HepG2 (cell line): ENCODE data around the gene DNAJB11. TPM values are rescaled to one million over a fixed set of nuclear protein-coding genes. Genes with fewer than 3 reads are reported as not detected.

Experiments used
- ISL2 ChIP-seq: sonication (generic); formaldehyde crosslinking; IDR thresholded peaks from 2 replicates; pipeline ENCODE4 v1.5.0; 2020; ENCODE audit warnings: missing genetic modification reagents
- KLF12 ChIP-seq: sonication (generic); formaldehyde crosslinking; IDR thresholded peaks from 2 replicates; pipeline ENCODE4 v1.4.0; 2020; ENCODE audit warnings: missing genetic modification reagents, borderline replicate concordance
- MEIS1 ChIP-seq: sonication (generic); formaldehyde crosslinking; IDR thresholded peaks from 2 replicates; pipeline ENCODE4 v1.9.0; 2021; ENCODE audit warnings: mild to moderate bottlenecking, missing genetic modification reagents, moderate library complexity, borderline replicate concordance
- MTF2 ChIP-seq: sonication (generic); formaldehyde crosslinking; IDR thresholded peaks from 2 replicates; pipeline ENCODE4 v1.5.0; 2020; ENCODE audit warnings: missing genetic modification reagents, borderline replicate concordance
- NPAS2 ChIP-seq: sonication (generic); formaldehyde crosslinking; IDR thresholded peaks from 2 replicates; pipeline ENCODE4 v1.8.0; 2022; ENCODE audit warnings: mild to moderate bottlenecking, missing genetic modification reagents, borderline replicate concordance
- ONECUT2 ChIP-seq: sonication (generic); formaldehyde crosslinking; IDR thresholded peaks from 2 replicates; pipeline ENCODE4 v1.4.0; 2020; ENCODE audit warnings: missing genetic modification reagents
- PHF5A ChIP-seq: IDR thresholded peaks from one replicate; pipeline ENCODE4 v1.6.1; 2018; ENCODE audit warnings: low read depth, missing genetic modification reagents; ENCODE audit not compliant: unreplicated experiment
- PRMT3 ChIP-seq: sonication (generic); formaldehyde crosslinking; IDR thresholded peaks from 2 replicates; pipeline ENCODE4 v1.8.1; 2022; ENCODE audit warnings: low read depth, mild to moderate bottlenecking, moderate library complexity, missing genetic modification reagents, borderline replicate concordance
- RCOR2 ChIP-seq: IDR thresholded peaks from 2 replicates; pipeline ENCODE4 v1.6.1; 2016; ENCODE audit warnings: missing biosample characterization, missing genetic modification reagents
- ZFP36 ChIP-seq: fragments of 150-350 bp; IDR thresholded peaks from 2 replicates; pipeline ENCODE4 v1.6.1; 2018; ENCODE audit warnings: borderline replicate concordance, low read length, low read depth; ENCODE audit not compliant: partially characterized antibody
- ZNF225 ChIP-seq: sonication (generic); formaldehyde crosslinking; IDR thresholded peaks from 2 replicates; pipeline ENCODE4 v1.4.0; 2020; ENCODE audit warnings: mild to moderate bottlenecking, missing genetic modification reagents
- ZNF253 ChIP-seq: sonication (generic); formaldehyde crosslinking; IDR thresholded peaks from 2 replicates; pipeline ENCODE4 v1.8.0; 2022; ENCODE audit warnings: mild to moderate bottlenecking, missing genetic modification reagents, borderline replicate concordance
- ZNF335 ChIP-seq: sonication (generic); formaldehyde crosslinking; IDR thresholded peaks from 2 replicates; pipeline ENCODE4 v1.4.0; 2020; ENCODE audit warnings: missing genetic modification reagents
- ZNF44 ChIP-seq: sonication (generic); formaldehyde crosslinking; IDR thresholded peaks from 2 replicates; pipeline ENCODE4 v1.5.1; 2020; ENCODE audit warnings: mild to moderate bottlenecking, missing genetic modification reagents
- ZNF446 ChIP-seq: sonication (generic); formaldehyde crosslinking; IDR thresholded peaks from 2 replicates; pipeline ENCODE4 v1.5.0; 2020; ENCODE audit warnings: mild to moderate bottlenecking, missing genetic modification reagents
- ZNF543 ChIP-seq: sonication (generic); formaldehyde crosslinking; IDR thresholded peaks from 2 replicates; pipeline ENCODE4 v1.4.0; 2020; ENCODE audit warnings: mild to moderate bottlenecking, missing genetic modification reagents
- ZNF652 ChIP-seq: IDR thresholded peaks from 2 replicates; pipeline ENCODE4 v1.6.1; 2016; ENCODE audit warnings: low read depth, borderline replicate concordance
- ZSCAN20 ChIP-seq: sonication (generic); formaldehyde crosslinking; IDR thresholded peaks from 2 replicates; pipeline ENCODE4 v1.4.0; 2020; ENCODE audit warnings: missing genetic modification reagents, mild to moderate bottlenecking, borderline replicate concordance
- polyA plus RNA-seq, 8 experiments: library from polyadenylated mRNA; depleted of rRNA in 3 of 8; stranded (reverse) in 7 of 8; unstranded in 1 of 8; fragments of >200 nt; fragmentation: Illumina TruSeq in 4 of 8; extraction: Trizol in 4 of 8; gene quantifications; 2 replicates each; pipeline versions ENCODE4 v1.2.1 to v1.2.3, GENCODE V29; 2011 to 2016; ENCODE audit warnings: low read depth in 4 of 8, missing spikeins in 1 of 8, mixed read lengths in 1 of 8; ENCODE audit not compliant: insufficient read depth in 1 of 8
- total RNA-seq, 5 experiments: library from RNA; depleted of rRNA; stranded (reverse); fragments of >200 nt; fragmentation: Illumina TruSeq; extraction: Trizol; gene quantifications; 2 replicates each; pipeline ENCODE4 v1.2.3, GENCODE V29; 2016; ENCODE audit warnings: low read depth in 1 of 5
- TF ChIP-seq, protein P1 (sequence below): sonication (generic); formaldehyde crosslinking; IDR thresholded peaks from 2 replicates; pipeline ENCODE4 v1.4.0; 2020; ENCODE audit warnings: missing genetic modification reagents; ENCODE audit errors: not compliant biosample characterization
- TF ChIP-seq, protein P2 (sequence below): IDR thresholded peaks from 2 replicates; pipeline ENCODE4 v1.6.1; 2016; ENCODE audit warnings: mild to moderate bottlenecking, missing biosample characterization, missing genetic modification reagents
- TF ChIP-seq, protein P3 (sequence below): sonication (generic); IDR thresholded peaks from 2 replicates; pipeline ENCODE4 v1.6.1; 2016; ENCODE audit warnings: low read depth, borderline replicate concordance
- TF ChIP-seq, protein P4 (sequence below): sonication (generic); formaldehyde crosslinking; IDR thresholded peaks from 2 replicates; pipeline ENCODE4 v1.4.0; 2020; ENCODE audit warnings: missing genetic modification reagents, borderline replicate concordance
- TF ChIP-seq, protein P5 (sequence below), 2 experiments: fragments of 450-650 bp in 1 of 2; sonication (generic) in 1 of 2; formaldehyde crosslinking; IDR thresholded peaks; 2 replicates each; pipeline versions ENCODE4 v1.5.0 to v1.8.0; 2020 to 2022; ENCODE audit warnings: mild to moderate bottlenecking in 1 of 2, missing genetic modification reagents in 1 of 2

Gene DNAJB11
- total and polyA plus RNA-seq, 2 of the 13 experiments (the other 11 are each of a cell fraction or from before 2014, with no cell fraction given): 41.0 to 132 TPM

DNA sequence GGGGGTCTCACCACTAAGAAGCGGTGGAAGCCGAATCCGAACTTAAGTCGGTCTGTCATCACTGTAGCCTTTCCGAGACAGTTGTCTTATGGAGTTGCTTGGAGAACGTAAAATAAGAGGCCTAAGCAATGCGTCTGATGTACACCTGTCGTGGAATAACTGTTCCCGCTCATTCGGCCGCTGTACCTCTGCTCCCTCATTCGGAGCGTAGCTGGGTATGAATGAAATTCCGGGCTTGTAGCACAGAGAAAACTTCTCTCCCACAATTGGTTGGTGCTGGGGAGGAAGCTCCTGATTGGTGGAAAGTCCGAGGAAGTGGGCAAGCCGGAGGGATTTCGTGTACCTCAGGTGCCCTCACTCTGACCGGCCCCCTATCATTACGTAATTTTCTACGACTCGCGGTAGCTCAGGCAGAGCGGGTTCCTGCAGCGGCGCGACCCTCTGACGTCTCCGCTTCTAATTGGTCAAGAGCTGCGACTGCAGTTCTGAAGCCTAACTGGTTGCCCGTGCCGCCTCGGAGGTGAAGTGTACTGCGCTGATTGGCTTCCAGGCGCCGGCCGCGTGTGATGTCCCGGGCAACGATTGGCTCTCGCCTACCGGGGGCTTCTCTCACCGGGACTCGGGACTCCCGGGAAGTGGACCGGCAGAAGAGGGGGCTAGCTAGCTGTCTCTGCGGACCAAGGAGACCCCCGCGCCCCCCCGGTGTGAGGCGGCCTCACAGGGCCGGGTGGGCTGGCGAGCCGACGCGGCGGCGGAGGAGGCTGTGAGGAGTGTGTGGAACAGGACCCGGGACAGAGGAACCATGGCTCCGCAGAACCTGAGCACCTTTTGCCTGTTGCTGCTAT, at the start of gene DNAJB11 (continued):
- TF ChIP-seq ZNF253 (CRISPR knock-in tag): no peak
- TF ChIP-seq, protein P1, sequence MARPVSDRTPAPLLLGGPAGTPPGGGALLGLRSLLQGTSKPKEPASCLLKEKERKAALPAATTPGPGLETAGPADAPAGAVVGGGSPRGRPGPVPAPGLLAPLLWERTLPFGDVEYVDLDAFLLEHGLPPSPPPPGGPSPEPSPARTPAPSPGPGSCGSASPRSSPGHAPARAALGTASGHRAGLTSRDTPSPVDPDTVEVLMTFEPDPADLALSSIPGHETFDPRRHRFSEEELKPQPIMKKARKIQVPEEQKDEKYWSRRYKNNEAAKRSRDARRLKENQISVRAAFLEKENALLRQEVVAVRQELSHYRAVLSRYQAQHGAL (CRISPR knock-in tag): no peak
- TF ChIP-seq MEIS1: 0 out of 2 replicates have a peak, but pooled peaks have one; percentile 25
- TF ChIP-seq ZFP36: no peak
- TF ChIP-seq ZNF225 (CRISPR knock-in tag): no peak
- TF ChIP-seq ZSCAN20 (CRISPR knock-in tag): no peak
- no peak for TF ChIP-seq MTF2 (CRISPR knock-in tag)
- TF ChIP-seq, protein P2, sequence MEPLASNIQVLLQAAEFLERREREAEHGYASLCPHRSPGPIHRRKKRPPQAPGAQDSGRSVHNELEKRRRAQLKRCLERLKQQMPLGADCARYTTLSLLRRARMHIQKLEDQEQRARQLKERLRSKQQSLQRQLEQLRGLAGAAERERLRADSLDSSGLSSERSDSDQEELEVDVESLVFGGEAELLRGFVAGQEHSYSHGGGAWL (CRISPR knock-in tag): peak; percentile 58; the same call in 1 of the 2 replicates
- 0 out of 2 replicates have a peak, but pooled peaks have one; percentile 43 for TF ChIP-seq KLF12 (CRISPR knock-in tag)
- TF ChIP-seq ZNF652 (CRISPR knock-in tag): no peak
- TF ChIP-seq ZNF446: no peak
- TF ChIP-seq ZNF543 (CRISPR knock-in tag): 0 out of 2 replicates have a peak, but pooled peaks have one; percentile 30
- TF ChIP-seq, protein P3, sequence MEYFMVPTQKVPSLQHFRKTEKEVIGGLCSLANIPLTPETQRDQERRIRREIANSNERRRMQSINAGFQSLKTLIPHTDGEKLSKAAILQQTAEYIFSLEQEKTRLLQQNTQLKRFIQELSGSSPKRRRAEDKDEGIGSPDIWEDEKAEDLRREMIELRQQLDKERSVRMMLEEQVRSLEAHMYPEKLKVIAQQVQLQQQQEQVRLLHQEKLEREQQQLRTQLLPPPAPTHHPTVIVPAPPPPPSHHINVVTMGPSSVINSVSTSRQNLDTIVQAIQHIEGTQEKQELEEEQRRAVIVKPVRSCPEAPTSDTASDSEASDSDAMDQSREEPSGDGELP: peak; percentile 24; the same call in 1 of the 2 replicates
- TF ChIP-seq ONECUT2 (CRISPR knock-in tag): no peak
- no peak for TF ChIP-seq ZNF44
- no peak for TF ChIP-seq NPAS2
- no peak for TF ChIP-seq PRMT3 (CRISPR knock-in tag)
- TF ChIP-seq PHF5A: no peak
- TF ChIP-seq, protein P4, sequence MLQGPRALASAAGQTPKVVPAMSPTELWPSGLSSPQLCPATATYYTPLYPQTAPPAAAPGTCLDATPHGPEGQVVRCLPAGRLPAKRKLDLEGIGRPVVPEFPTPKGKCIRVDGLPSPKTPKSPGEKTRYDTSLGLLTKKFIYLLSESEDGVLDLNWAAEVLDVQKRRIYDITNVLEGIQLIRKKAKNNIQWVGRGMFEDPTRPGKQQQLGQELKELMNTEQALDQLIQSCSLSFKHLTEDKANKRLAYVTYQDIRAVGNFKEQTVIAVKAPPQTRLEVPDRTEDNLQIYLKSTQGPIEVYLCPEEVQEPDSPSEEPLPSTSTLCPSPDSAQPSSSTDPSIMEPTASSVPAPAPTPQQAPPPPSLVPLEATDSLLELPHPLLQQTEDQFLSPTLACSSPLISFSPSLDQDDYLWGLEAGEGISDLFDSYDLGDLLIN (CRISPR knock-in tag): no peak
- peak; percentile 70 for TF ChIP-seq ZNF335 (CRISPR knock-in tag)
- no peak for TF ChIP-seq ISL2 (CRISPR knock-in tag)
- 0 out of 2 replicates have a peak, but pooled peaks have one; percentile 52 for TF ChIP-seq RCOR2 (CRISPR knock-in tag)
- TF ChIP-seq, protein P5, sequence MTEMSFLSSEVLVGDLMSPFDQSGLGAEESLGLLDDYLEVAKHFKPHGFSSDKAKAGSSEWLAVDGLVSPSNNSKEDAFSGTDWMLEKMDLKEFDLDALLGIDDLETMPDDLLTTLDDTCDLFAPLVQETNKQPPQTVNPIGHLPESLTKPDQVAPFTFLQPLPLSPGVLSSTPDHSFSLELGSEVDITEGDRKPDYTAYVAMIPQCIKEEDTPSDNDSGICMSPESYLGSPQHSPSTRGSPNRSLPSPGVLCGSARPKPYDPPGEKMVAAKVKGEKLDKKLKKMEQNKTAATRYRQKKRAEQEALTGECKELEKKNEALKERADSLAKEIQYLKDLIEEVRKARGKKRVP (CRISPR knock-in tag; IDR thresholded peaks at IDR 0.05): peak in 1 of 2 experiments; percentile 79; a peak in 2 of 4 replicates
